ENCODE results near the gene RTP3.
"Not testable (repeated sequence)": the region's sequence is repeated elsewhere in the genome, so short reads cannot be mapped to it uniquely, and the experiment has no call there.

The RTP3 gene

GRCh38 chr3:46519952-46520351 lies 22.2 kb downstream of the RTP3 start:
- no peak for DNase-seq (ENCODE audit: low read depth)

- no peak for DNase-seq (ENCODE audit: low read depth)
Measured at GRCh38 chr3:46520531-46520930, 22.8 kb downstream of the RTP3 start.

DNA sequence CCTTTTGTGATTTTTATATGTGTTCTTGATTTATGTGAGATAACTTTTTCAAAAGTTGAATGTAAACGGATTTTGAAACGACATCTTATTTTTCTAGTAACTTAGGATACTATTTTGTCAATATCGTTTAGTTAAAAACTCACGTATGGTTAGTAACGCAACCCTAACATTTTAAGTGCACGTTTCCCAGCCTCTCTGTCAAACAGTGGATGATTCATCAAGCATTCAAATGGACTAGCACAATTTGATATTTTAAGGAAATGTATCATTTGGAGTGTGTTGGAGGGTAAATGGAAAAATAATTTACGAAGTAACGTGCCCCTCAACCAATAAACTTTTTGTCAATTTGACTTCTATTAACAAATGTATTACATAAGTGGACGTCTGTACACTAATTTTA lies 23.3 kb downstream of the RTP3 start:
- no peak for DNase-seq (ENCODE audit: low read depth)

DNA sequence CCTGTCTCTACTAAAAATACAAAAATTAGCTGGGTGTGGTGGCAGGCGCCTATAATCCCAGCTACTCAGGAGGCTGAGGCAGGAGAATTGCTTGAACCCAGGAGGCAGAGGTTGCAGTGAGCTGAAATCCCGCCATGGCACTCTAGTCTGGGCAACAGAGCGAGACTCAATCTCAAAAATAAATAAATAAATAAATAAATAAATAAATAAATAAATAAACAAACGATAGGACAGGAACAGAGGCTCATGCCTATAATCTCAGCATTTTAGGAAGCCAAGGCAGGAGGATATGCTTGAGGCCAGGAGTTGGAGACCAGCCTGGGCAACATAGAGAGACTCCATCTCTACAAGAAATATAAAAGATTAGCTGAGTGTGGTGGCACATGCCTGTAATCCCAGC lies 24.4 kb downstream of the RTP3 start:
- DNase-seq (ENCODE audit: low read depth) = not testable (repeated sequence)

GRCh38 chr3:46523556-46523955 lies 25.8 kb downstream of the RTP3 start:
- no peak for DNase-seq (ENCODE audit: low read depth)

DNA sequence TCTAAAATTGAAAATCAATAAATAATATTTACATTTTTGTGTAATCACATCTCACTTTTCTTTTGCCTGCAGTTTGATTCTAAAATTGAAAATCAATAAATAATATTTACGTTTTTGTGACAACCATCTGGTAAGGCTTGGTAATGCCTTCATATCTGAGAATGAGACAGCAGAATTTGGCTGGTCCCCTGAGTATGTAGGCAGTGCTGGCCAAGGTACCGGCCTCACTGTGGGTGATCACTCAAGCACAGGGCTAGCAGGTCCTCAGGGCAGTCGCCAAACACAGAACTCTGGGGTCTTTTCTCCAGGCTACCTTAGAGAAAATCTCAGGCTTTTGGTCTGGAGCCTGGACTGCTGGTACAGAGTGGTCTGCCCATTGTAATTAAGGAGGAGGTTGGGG lies 26.2 kb downstream of the RTP3 start:
- DNase-seq (ENCODE audit: low read depth) = no peak

DNA sequence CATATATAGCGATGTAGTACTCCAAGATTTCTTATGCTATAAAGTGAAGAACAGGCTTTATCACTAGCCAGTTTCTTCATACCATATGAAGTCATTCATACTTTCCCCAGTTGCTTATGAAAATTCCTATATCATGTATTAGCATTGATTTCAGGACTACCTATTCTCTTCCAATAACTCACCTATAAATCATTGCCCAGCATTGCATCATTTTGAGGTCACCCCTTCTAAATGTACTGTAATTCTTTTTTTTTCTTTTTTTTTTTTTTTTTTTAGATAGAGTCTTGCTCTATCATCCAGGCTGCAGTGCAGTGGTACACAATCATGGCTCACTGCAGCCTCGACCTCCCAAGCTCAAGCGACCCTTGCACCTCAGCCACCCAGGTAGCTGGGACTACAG lies 27.1 kb downstream of the RTP3 start:
- no peak for DNase-seq (ENCODE audit: low read depth)

- no peak for DNase-seq (ENCODE audit: low read depth)
Measured at GRCh38 chr3:46527239-46527638, 29.5 kb downstream of the RTP3 start.

GRCh38 chr3:46533091-46533490 lies 35.3 kb downstream of the RTP3 start:
- no peak for DNase-seq (ENCODE audit: low read depth)

- no peak for DNase-seq (ENCODE audit: low read depth)
Measured at GRCh38 chr3:46535746-46536145, 38.0 kb downstream of the RTP3 start.

GRCh38 chr3:46536758-46537157 lies 39.0 kb downstream of the RTP3 start:
- DNase-seq (ENCODE audit: low read depth) = no peak

- no peak for DNase-seq (ENCODE audit: low read depth)
Measured at GRCh38 chr3:46537316-46537715, 39.5 kb downstream of the RTP3 start.

DNA sequence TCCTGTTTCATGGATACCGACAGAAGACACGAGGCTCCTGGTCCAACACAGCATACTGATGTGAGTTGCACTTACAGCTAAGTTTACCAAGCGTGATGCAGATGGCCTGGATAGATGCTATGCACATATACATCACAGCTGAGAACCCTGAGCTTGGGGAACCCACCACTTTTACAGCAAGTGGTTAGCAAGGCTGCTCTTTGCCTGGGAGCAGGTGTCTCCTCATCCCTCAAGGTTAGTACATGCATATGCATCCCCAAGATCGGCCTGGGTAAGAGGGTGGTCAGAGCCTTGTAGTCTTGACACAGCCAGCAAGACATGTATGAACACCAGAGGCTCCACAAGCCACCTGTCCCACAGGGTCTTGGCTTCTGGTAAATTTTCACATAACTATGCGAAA lies 40.0 kb downstream of the RTP3 start:
- DNase-seq (ENCODE audit: low read depth) = no peak

GRCh38 chr3:46538425-46538802 lies 40.6 kb downstream of the RTP3 start:
- DNase-seq (ENCODE audit: low read depth) = not testable (repeated sequence)

DNA sequence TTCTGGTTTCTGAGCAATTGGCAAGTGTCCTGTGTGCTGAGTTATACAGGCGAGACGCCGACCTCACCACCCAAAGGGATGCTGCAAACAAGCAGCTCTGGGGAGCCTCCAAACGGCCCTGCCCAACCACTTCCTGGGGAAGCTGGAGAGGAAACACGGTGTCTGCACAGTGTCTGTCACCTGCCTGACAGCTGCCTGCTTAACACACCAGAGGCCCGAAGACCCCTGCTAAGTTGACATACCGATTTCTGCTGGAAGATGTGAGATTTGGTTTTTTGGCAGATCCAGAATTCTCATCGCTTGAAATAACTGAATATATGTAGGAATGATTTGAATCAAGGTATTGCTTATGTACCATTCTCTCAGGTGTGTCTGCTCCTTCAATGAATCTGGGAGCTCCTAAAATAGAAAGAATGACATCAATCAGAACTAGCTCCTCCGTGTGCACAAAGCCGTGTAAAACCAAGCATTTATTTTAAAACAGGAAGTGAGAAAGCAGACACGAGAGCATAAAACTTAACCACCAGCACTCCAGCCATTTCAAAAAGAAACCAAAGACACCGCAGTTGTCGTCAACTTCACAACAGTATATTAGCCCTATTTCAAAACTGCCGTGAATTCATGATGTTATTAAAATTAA lies 41.1 kb downstream of the RTP3 start:
- DNase-seq (ENCODE audit: low read depth) = peak; percentile 80

GRCh38 chr3:46539443-46540005 lies 41.7 kb downstream of the RTP3 start:
- no peak for DNase-seq (ENCODE audit: low read depth)

- DNase-seq (ENCODE audit: low read depth) = no peak
Measured at GRCh38 chr3:46540550-46540949, 42.8 kb downstream of the RTP3 start.

GRCh38 chr3:46541835-46542234 lies 44.1 kb downstream of the RTP3 start:
- DNase-seq (ENCODE audit: low read depth) = no peak

- peak; percentile 56 for DNase-seq (ENCODE audit: low read depth)
Measured at GRCh38 chr3:46542344-46542743, 44.6 kb downstream of the RTP3 start.

DNA sequence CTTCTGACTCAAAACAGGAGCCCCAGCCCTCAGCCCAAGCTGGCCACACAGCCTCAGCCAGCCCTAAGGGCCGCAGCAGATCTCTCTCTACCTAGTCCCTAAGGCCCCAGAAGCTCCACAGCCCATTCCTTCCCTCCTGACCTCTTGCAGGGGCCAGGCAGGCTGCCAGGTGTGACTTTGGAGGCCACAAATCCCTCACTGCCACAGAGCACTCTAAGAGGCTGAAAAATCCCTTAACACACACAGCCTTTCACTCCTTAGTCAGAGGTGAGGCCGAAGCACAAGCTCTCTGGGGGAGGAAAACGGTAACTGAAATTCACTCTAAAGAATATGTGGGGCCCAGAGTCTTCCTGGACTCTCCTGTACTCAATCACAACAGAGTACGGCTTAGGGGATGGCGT lies 45.0 kb downstream of the RTP3 start:
- DNase-seq (ENCODE audit: low read depth) = peak; percentile 22

GRCh38 chr3:46544771-46545503 lies 47.2 kb downstream of the RTP3 start:
- DNase-seq (ENCODE audit: low read depth) = no peak

DNA sequence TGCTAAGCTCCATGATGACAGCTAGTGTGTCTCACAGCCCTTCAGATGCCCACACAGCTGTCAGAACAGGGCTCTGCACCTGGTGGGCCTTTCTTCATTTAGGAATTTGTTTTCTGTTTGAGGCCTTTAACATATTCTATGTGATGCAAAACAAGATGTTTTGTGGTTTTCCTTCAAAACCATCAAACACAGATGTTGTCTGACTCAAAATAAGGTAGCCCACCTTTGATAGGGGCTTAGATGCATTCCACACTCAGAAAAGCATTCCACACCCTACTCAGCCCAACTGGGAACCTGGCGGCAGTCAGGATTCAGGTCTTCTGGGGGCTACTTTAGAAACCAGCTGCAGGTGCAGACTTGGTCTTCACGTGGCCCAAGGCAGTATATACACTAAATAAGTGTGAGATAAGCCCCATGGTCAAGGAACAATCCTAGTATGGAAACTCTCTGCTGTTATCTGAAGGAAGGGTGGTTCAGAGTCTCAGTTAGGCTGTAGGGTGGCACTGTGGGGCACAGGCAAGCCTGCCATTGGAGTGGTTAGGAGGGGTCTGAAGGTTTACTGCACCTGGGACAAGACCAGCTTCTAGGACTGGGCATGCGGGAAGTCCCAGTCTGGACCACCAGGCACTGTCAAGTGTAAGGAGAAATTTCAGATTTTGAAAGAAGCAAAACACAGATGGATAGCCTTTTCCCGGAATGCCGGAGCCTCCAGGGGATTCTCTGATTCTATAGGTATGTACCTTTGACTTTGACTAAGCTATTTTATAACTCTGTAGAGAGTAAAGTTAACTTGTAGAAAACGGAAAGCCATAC lies 48.2 kb downstream of the RTP3 start:
- no peak for DNase-seq (ENCODE audit: low read depth)
